H1 (cell line): Measurements from ENCODE around the gene ADTRP. TPM values are rescaled to one million over a fixed set of nuclear protein-coding genes. Genes with fewer than 3 reads are reported as not detected.

Experiments
- CTCF ChIA-PET: fragments of 300-600 bp; sonication (Branson Sonifier 250); formaldehyde crosslinking; loops from one replicate; lab custom pipeline; 2021; ENCODE audit not compliant: partially characterized antibody; lab: Charles Lee
- POLR2A ChIA-PET: fragments of 300-600 bp; sonication (Branson Sonifier 250); formaldehyde crosslinking; loops from one replicate; lab custom pipeline; 2021; ENCODE audit warnings: inconsistent platforms; ENCODE audit not compliant: partially characterized antibody; lab: Charles Lee
- DNase-seq, 2 experiments: peaks; one replicate each; pipeline versions ENCODE4 v3.0.0 to v3.0.0-alpha.2; 2010 to 2022; ENCODE audit warnings: low spot score in 2 of 2, low read depth in 1 of 2, mixed read lengths in 1 of 2
- FAIRE-seq: peaks from 2 replicates; lab custom pipeline; 2011; peaks lifted over from hg19 to GRCh38; lab: Jason Lieb, UNC
- H2AFZ ChIP-seq: 2 replicates; pipeline ENCODE4 v1.8.1; 2012; ENCODE audit warnings: low read length, inconsistent platforms
- H2AK5ac ChIP-seq: 2 replicates; pipeline ENCODE4 v1.6.1; 2013; ENCODE audit warnings: low read depth, low read length
- H2BK120ac ChIP-seq: replicated peaks from 2 replicates; pipeline ENCODE3; 2013; ENCODE audit warnings: low read depth, low read length, inconsistent platforms
- H2BK12ac ChIP-seq: 2 replicates; pipeline ENCODE4 v1.6.1; 2013; ENCODE audit warnings: low read depth, low read length
- H2BK15ac ChIP-seq: 2 replicates; pipeline ENCODE4 v1.6.1; 2013; ENCODE audit warnings: low read length
- H2BK20ac ChIP-seq: 2 replicates; pipeline ENCODE4 v1.6.1; 2013; ENCODE audit warnings: low read length
- H2BK5ac ChIP-seq: 2 replicates; pipeline ENCODE4 v1.6.1; 2013; ENCODE audit warnings: low read depth, low read length
- H3K14ac ChIP-seq: 2 replicates; pipeline ENCODE4 v1.6.1; 2013; ENCODE audit warnings: inconsistent platforms; ENCODE audit not compliant: insufficient read length
- H3K18ac ChIP-seq: 2 replicates; pipeline ENCODE4 v1.6.1; 2013; ENCODE audit warnings: low read length; ENCODE audit errors: extremely low read depth
- H3K23ac ChIP-seq: 2 replicates; pipeline ENCODE4 v1.6.1; 2013; ENCODE audit warnings: inconsistent platforms; ENCODE audit not compliant: insufficient read length
- H3K23me2 ChIP-seq: 2 replicates; pipeline ENCODE4 v1.6.1; 2013; ENCODE audit warnings: low read depth, low read length
- H3K27ac ChIP-seq: 2 replicates; pipeline ENCODE4 v1.6.1; 2011; ENCODE audit warnings: low read depth, low read length, inconsistent platforms
- H3K27me3 ChIP-seq, 4 experiments: replicated peaks in 1 of 4; 1 replicate in 1 of 4; 2 replicates in 3 of 4; pipeline versions ENCODE4 v1.6.1 to v1.8.1; 2011 to 2013; ENCODE audit warnings: low read length in 3 of 4, mild to moderate bottlenecking in 3 of 4, inconsistent platforms in 2 of 4, mixed read lengths in 2 of 4, moderate library complexity in 1 of 4; ENCODE audit not compliant: control insufficient read depth in 3 of 4, insufficient read depth in 3 of 4; ENCODE audit errors: extremely low read depth in 1 of 4
- H3K36me3 ChIP-seq, 4 experiments: 2 replicates each; pipeline versions ENCODE4 v1.6.1 to v1.8.1; 2011 to 2013; ENCODE audit warnings: mild to moderate bottlenecking in 4 of 4, low read length in 3 of 4, moderate library complexity in 2 of 4, control low read depth in 1 of 4, inconsistent platforms in 1 of 4; ENCODE audit not compliant: insufficient read depth in 4 of 4, control insufficient read depth in 2 of 4
- H3K4ac ChIP-seq: replicated peaks from 2 replicates; pipeline ENCODE3; 2013; ENCODE audit warnings: low read length, low read depth, mixed read lengths, inconsistent platforms; ENCODE audit not compliant: insufficient read length
- H3K4me1 ChIP-seq, 4 experiments: replicated peaks in 1 of 4; 1 replicate in 1 of 4; 2 replicates in 3 of 4; pipeline versions ENCODE4 v1.6.1 to v1.8.1; 2011 to 2013; ENCODE audit warnings: low read length in 3 of 4, inconsistent platforms in 2 of 4, mixed read lengths in 1 of 4; ENCODE audit not compliant: insufficient read depth in 4 of 4, control insufficient read depth in 3 of 4
- H3K4me2 ChIP-seq, 2 experiments: 2 replicates each; pipeline versions ENCODE4 v1.6.1 to v1.8.1; 2011 to 2013; ENCODE audit warnings: low read depth in 2 of 2, low read length in 2 of 2, control low read depth in 1 of 2, inconsistent platforms in 1 of 2, mild to moderate bottlenecking in 1 of 2; ENCODE audit not compliant: insufficient read depth in 1 of 2
- H3K4me3 ChIP-seq, 4 experiments: fragments of 200-600, 300-600 bp in 1 of 4; sonication (generic), shearing (Covaris generic), sonication (Bioruptor Twin) in 1 of 4; 2 replicates each; pipeline versions ENCODE4 v1.5.1 to v1.8.1; 2011 to 2016; ENCODE audit warnings: low read length in 4 of 4, low read depth in 3 of 4, control low read depth in 2 of 4, inconsistent platforms in 2 of 4, mild to moderate bottlenecking in 2 of 4, mixed read lengths in 1 of 4, moderate library complexity in 1 of 4; ENCODE audit not compliant: insufficient read depth in 2 of 4; ENCODE audit errors: extremely low read depth in 1 of 4
- H3K56ac ChIP-seq: replicated peaks from 2 replicates; pipeline ENCODE3; 2013; ENCODE audit warnings: low read depth, mild to moderate bottlenecking, mixed read lengths, low read length, inconsistent platforms; ENCODE audit not compliant: insufficient read length
- H3K79me1 ChIP-seq: 2 replicates; pipeline ENCODE4 v1.6.1; 2013; ENCODE audit warnings: low read depth, low read length, control low read depth
- H3K79me2 ChIP-seq, 2 experiments: 2 replicates each; pipeline versions ENCODE4 v1.6.1 to v1.8.1; 2012 to 2013; ENCODE audit warnings: low read length in 2 of 2, mild to moderate bottlenecking in 2 of 2, inconsistent platforms in 1 of 2; ENCODE audit not compliant: insufficient read depth in 2 of 2, control insufficient read depth in 1 of 2
- H3K9ac ChIP-seq, 4 experiments: replicated peaks in 1 of 4; 1 replicate in 1 of 4; 2 replicates in 3 of 4; pipeline versions ENCODE4 v1.6.1 to v1.8.1; 2011 to 2013; ENCODE audit warnings: low read depth in 3 of 4, low read length in 3 of 4, control low read depth in 2 of 4, mild to moderate bottlenecking in 2 of 4, moderate library complexity in 2 of 4, inconsistent platforms in 1 of 4; ENCODE audit errors: extremely low read depth in 1 of 4
- H3K9me3 ChIP-seq, 2 experiments: 2 replicates each; pipeline versions ENCODE4 v1.6.1 to v1.8.1; 2012 to 2013; ENCODE audit warnings: mild to moderate bottlenecking in 2 of 2, moderate library complexity in 2 of 2, control low read depth in 1 of 2, inconsistent platforms in 1 of 2, low read depth in 1 of 2, low read length in 1 of 2, mixed read lengths in 1 of 2; ENCODE audit not compliant: insufficient read depth in 2 of 2
- H4K20me1 ChIP-seq, 2 experiments: replicated peaks in 1 of 2; 2 replicates each; pipeline versions ENCODE3 to v1.8.1; 2011 to 2013; ENCODE audit warnings: inconsistent platforms in 2 of 2, low read length in 2 of 2, mild to moderate bottlenecking in 1 of 2; ENCODE audit not compliant: insufficient read depth in 2 of 2, control insufficient read depth in 1 of 2
- H4K5ac ChIP-seq: 2 replicates; pipeline ENCODE4 v1.6.1; 2013; ENCODE audit warnings: low read length, low read depth, mixed read lengths, inconsistent platforms; ENCODE audit not compliant: insufficient read length
- H4K8ac ChIP-seq: 2 replicates; pipeline ENCODE4 v1.8.0; 2013; ENCODE audit warnings: mild to moderate bottlenecking, moderate library complexity, low read length, inconsistent platforms; ENCODE audit not compliant: insufficient read depth; ENCODE audit errors: extremely low read depth
- H4K91ac ChIP-seq: replicated peaks from 2 replicates; pipeline ENCODE3; 2013; ENCODE audit warnings: low read length, mixed read lengths, inconsistent platforms; ENCODE audit not compliant: insufficient read length
- BCL11A ChIP-seq, 2 experiments: IDR thresholded peaks; one replicate each; pipeline ENCODE4 v1.6.1; 2011; ENCODE audit warnings: low read depth in 2 of 2, low read length in 2 of 2, mild to moderate bottlenecking in 2 of 2
- CBX8 ChIP-seq: fragments of 300-800, 300-1000 bp; sonication (generic); IDR thresholded peaks from 2 replicates; pipeline ENCODE4 v1.7.1; 2016; ENCODE audit warnings: low read depth, low read length, borderline replicate concordance
- KDM5A ChIP-seq: fragments of 200-600 bp; IDR thresholded peaks from 2 replicates; pipeline ENCODE4 v1.7.1; 2012; ENCODE audit warnings: mild to moderate bottlenecking, low read length, inconsistent platforms, mixed read lengths
- TCF12 ChIP-seq: IDR thresholded peaks from 2 replicates; pipeline ENCODE4 v1.6.1; 2011; ENCODE audit warnings: low read depth, mild to moderate bottlenecking, low read length
- WGBS, 2 experiments: shearing (Covaris generic) in 1 of 2; methylation state at CpG; one replicate each; pipeline versions ENCODE4 v1.1.6 to v1.1.7; 2013 to 2015; ENCODE audit warnings: low lambda C conversion rate in 2 of 2, mixed read lengths in 2 of 2, inconsistent platforms in 1 of 2, low coverage in 1 of 2, missing lambda C conversion rate in 1 of 2; ENCODE audit not compliant: insufficient replicate concordance in 2 of 2, insufficient coverage in 1 of 2, insufficient read length in 1 of 2; ENCODE audit errors: extremely low coverage in 1 of 2, missing lambda C conversion rate in 1 of 2; 5-methylcytosine and 5-hydroxymethylcytosine counted together
- polyA plus RNA-seq, 7 experiments: library from polyadenylated mRNA; depleted of rRNA in 3 of 7; stranded (reverse) in 5 of 7; unstranded in 2 of 7; fragments of >200 nt in 5 of 7; fragments of 200-250 nt in 2 of 7; gene quantifications; 1 replicate in 5 of 7; 2 replicates in 1 of 7; 4 replicates in 1 of 7; pipeline versions ENCODE4 v1.2.1 to v1.2.3, GENCODE V29; 2011 to 2013; ENCODE audit warnings: missing spikeins in 2 of 7, mixed read lengths in 2 of 7
- total RNA-seq: library from RNA; stranded (reverse); fragmentation: NEBNext Ultra II Directional; extraction: Animal tissue kit (Norgen Biotek cat#: 25700); gene quantifications from 2 replicates; pipeline ENCODE4 v1.2.1, GENCODE V29; 2021
- TF ChIP-seq, protein P1 (sequence below): IDR thresholded peaks from 2 replicates; pipeline ENCODE4 v1.6.1; 2012; ENCODE audit warnings: inconsistent platforms

The ADTRP gene
- total and polyA plus RNA-seq, 2 of the 8 experiments (the other 6 are each of a cell fraction or from before 2014, with no cell fraction given): 0.08 to 0.45 TPM

DNA sequence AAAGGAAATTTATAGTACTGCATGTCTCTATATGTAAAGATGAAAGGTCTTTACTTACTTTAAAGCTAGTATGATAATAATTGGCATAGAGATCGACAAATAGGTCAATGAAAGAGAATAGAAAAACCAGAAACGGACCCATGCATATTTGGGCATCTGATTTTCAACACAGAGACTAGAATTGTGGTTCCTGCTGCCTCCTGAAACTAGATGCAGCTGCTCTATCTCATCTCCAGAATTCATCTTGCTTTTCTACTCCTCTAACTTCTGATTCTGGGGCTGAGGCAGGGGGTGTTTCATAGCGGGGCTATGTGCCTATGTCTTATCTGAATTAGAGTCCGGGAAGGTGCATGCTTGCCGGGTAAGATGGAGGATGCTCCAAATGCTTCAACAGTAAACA lies 105.9 kb downstream of the ADTRP start:
- no peaks in the 10 kb centered on the region; a peak in 1 of 8 replicates for H3K36me3 ChIP-seq
- H3K4me3 ChIP-seq: no peak overlapping the region
- no peaks in the 10 kb centered on the region for H3K4me1 ChIP-seq
- H3K56ac ChIP-seq: no peak overlapping the region
- no peak overlapping the region for H3K4me2 ChIP-seq
- DNase-seq: no peak
- no peak overlapping the region for H2AK5ac ChIP-seq
- H2BK15ac ChIP-seq: no peak overlapping the region
- no peak overlapping the region for H2BK5ac ChIP-seq
- no peak overlapping the region for H2AFZ ChIP-seq
- no peaks in the 10 kb centered on the region for H4K20me1 ChIP-seq
- H3K27ac ChIP-seq: no peak overlapping the region
- H3K18ac ChIP-seq: no peak overlapping the region
- no peaks in the 10 kb centered on the region for H3K23me2 ChIP-seq
- H4K5ac ChIP-seq: no peak overlapping the region
- no peak overlapping the region for H4K8ac ChIP-seq
- no peak overlapping the region for H2BK20ac ChIP-seq
- H3K79me2 ChIP-seq: no peaks in the 10 kb centered on the region
- H3K79me1 ChIP-seq: no peaks in the 10 kb centered on the region
- CTCF ChIA-PET: interaction anchor here (2.2 kb wide), 1 partner anchor 12 kb away, joined by 5 read pairs; no protein-coding TSS in a partner anchor
- TF ChIP-seq, protein P1, sequence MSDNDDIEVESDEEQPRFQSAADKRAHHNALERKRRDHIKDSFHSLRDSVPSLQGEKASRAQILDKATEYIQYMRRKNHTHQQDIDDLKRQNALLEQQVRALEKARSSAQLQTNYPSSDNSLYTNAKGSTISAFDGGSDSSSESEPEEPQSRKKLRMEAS: no peak
- no peak for TF ChIP-seq CBX8
- no peak for TF ChIP-seq KDM5A
- TF ChIP-seq TCF12: no peak
- no peak for TF ChIP-seq BCL11A (IDR thresholded peaks at IDR 0.05; ENCODE audit: low read depth in 2 of 2, low read length in 2 of 2)
- no peak overlapping the region for H3K14ac ChIP-seq
- no peak for FAIRE-seq
- peaks cover 3 to 11% of the 10 kb centered on the region in 2 experiments; a peak in 2 of 4 replicates for H3K9me3 ChIP-seq
- H3K4ac ChIP-seq: no peak overlapping the region
- no peak overlapping the region for H3K23ac ChIP-seq
- POLR2A ChIA-PET: no interaction called here
- no peak overlapping the region for H2BK12ac ChIP-seq
- WGBS, 2 experiments: 94% methylated on average over 5 of the region's 5 CpGs; no CpG with 5 or more reads in 1 of the 2 experiments
- H3K9ac ChIP-seq: no peak overlapping the region
- no peak overlapping the region for H4K91ac ChIP-seq
- H3K27me3 ChIP-seq: no peaks in the 10 kb centered on the region
- no peak overlapping the region for H2BK120ac ChIP-seq
